K562 (cell line): ENCODE measurements around the gene LNPEP. TPM values are rescaled to one million over a fixed set of nuclear protein-coding genes. Genes with fewer than 3 reads are reported as not detected.
A peak's percentile ranks its signal among the peaks of the same experiment; 100 is the strongest.

ENCODE experiments used
- ATAC-seq: fragments of 200-7000 bp; cut with Tn5 transposase; 3 replicates; pipeline ENCODE4 v1.9.1; 2020; ENCODE audit warnings: moderate library complexity
- BruUV-seq: library from RNA; stranded (reverse); fragments of 400-500 nt; replicated peaks from 2 replicates; lab custom pipeline; 2021; lab: Mats Ljungman, UMichigan
- CTCF ChIA-PET: fragments of 300-600 bp; formaldehyde crosslinking; extraction: SDS; loops from one replicate; lab custom pipeline; 2021; ENCODE audit warnings: low intra/inter-chr PET ratio; lab: Yijun Ruan, JAX
- POLR2A ChIA-PET: fragments of 300-600, 350-650 bp; sonication (Branson Sonifier 250); formaldehyde crosslinking; extraction: SDS; loops from one replicate; lab custom pipeline; 2021; ENCODE audit warnings: antibody characterized with exemption, inconsistent platforms; lab: Yijun Ruan, JAX
- DNase-seq, 4 experiments: peaks; one replicate each; pipeline versions ENCODE4 v3.0.0 to v3.0.0-alpha.2; 2011 to 2018; ENCODE audit warnings: low spot score in 3 of 4, mixed read lengths in 3 of 4; ENCODE audit errors: extremely low read depth in 1 of 4
- FAIRE-seq: peaks from 2 replicates; lab custom pipeline; 2011; peaks lifted over from hg19 to GRCh38; lab: Jason Lieb, UNC
- H2AFZ ChIP-seq: 2 replicates; pipeline ENCODE4 v1.6.0; 2011; ENCODE audit warnings: low read depth, low read length, control low read depth, inconsistent platforms
- H3K27ac ChIP-seq: fragments of 200-600 bp; 3 replicates; pipeline ENCODE4 v1.8.0; 2011; ENCODE audit warnings: low read depth, mild to moderate bottlenecking, control low read depth, inconsistent platforms, low read length, moderate library complexity, mixed read lengths; ENCODE audit errors: extremely low read depth
- H3K27me3 ChIP-seq, 2 experiments: fragments of 300-600 bp in 1 of 2; 2 replicates in 1 of 2; 3 replicates in 1 of 2; pipeline versions ENCODE4 v1.6.0 to v1.8.0; 2011; ENCODE audit warnings: inconsistent platforms in 2 of 2, low read length in 2 of 2, mild to moderate bottlenecking in 1 of 2, mixed read lengths in 1 of 2, moderate library complexity in 1 of 2; ENCODE audit not compliant: control insufficient read depth in 2 of 2, insufficient read depth in 2 of 2
- H3K36me3 ChIP-seq: fragments of 300-600 bp; 3 replicates; pipeline ENCODE4 v1.8.0; 2011; ENCODE audit warnings: mild to moderate bottlenecking, low read length, inconsistent platforms; ENCODE audit not compliant: control insufficient read depth, insufficient read depth
- H3K4me1 ChIP-seq, 2 experiments: fragments of 200-600 bp in 1 of 2; replicated peaks in 1 of 2; 2 replicates in 1 of 2; 3 replicates in 1 of 2; pipeline versions ENCODE4 v1.5.1 to v1.8.0; 2011; ENCODE audit warnings: inconsistent platforms in 2 of 2, low read length in 2 of 2, mild to moderate bottlenecking in 1 of 2, mixed read lengths in 1 of 2, moderate library complexity in 1 of 2; ENCODE audit not compliant: control insufficient read depth in 2 of 2, insufficient read depth in 2 of 2
- H3K4me2 ChIP-seq: 2 replicates; pipeline ENCODE4 v1.6.1; 2011; ENCODE audit warnings: low read length, control low read depth, inconsistent platforms, mixed read lengths; ENCODE audit not compliant: insufficient read depth
- H3K4me3 ChIP-seq: fragments of 200-600 bp; sonication (generic), shearing (Covaris generic); 2 replicates; pipeline ENCODE4 v1.5.1; 2016; ENCODE audit warnings: control low read depth, inconsistent platforms
- H3K79me2 ChIP-seq: fragments of 200-600 bp; 3 replicates; pipeline ENCODE4 v1.8.0; 2011; ENCODE audit warnings: low read length, inconsistent platforms; ENCODE audit not compliant: control insufficient read depth, insufficient read depth
- H3K9ac ChIP-seq, 2 experiments: 2 replicates each; pipeline versions ENCODE4 v1.6.0 to v1.6.1; 2011; ENCODE audit warnings: low read depth in 2 of 2, low read length in 2 of 2, control low read depth in 1 of 2, inconsistent platforms in 1 of 2, mild to moderate bottlenecking in 1 of 2, mixed read lengths in 1 of 2; ENCODE audit not compliant: insufficient read depth in 1 of 2
- H3K9me1 ChIP-seq: one replicate; pipeline ENCODE4 v1.6.0; 2011; ENCODE audit warnings: inconsistent platforms, mild to moderate bottlenecking, low read length, moderate library complexity; ENCODE audit not compliant: control insufficient read depth, insufficient read depth
- H3K9me3 ChIP-seq: replicated peaks from 2 replicates; pipeline ENCODE4 v1.5.1; 2011; ENCODE audit warnings: low read depth, low read length, inconsistent platforms; ENCODE audit not compliant: control insufficient read depth, insufficient read depth
- H4K20me1 ChIP-seq: replicated peaks from 2 replicates; pipeline ENCODE4 v1.6.1; 2011; ENCODE audit warnings: low read length, inconsistent platforms, mixed read lengths; ENCODE audit not compliant: control insufficient read depth, insufficient read depth
- AFF4 ChIP-seq: sonication (generic); formaldehyde crosslinking; IDR thresholded peaks from 2 replicates; pipeline ENCODE4 v1.8.0; 2023; ENCODE audit warnings: mild to moderate bottlenecking, missing genetic modification reagents
- ARID2 ChIP-seq: fragments of 450-650 bp; IDR thresholded peaks from 2 replicates; pipeline ENCODE4 v1.6.1; 2017; ENCODE audit warnings: antibody characterized with exemption, mild to moderate bottlenecking
- MEIS2 ChIP-seq: fragments of 450-650 bp; IDR thresholded peaks from 2 replicates; pipeline ENCODE4 v1.6.1; 2014; ENCODE audit warnings: mild to moderate bottlenecking; ENCODE audit not compliant: partially characterized antibody
- PTBP1 ChIP-seq: fragments of 200-400 bp; formaldehyde crosslinking; IDR thresholded peaks from 2 replicates; pipeline ENCODE4 v1.6.1; 2017; ENCODE audit warnings: low read depth, low read length
- WGBS: fragments of 100-300 bp; shearing (Covaris generic); methylation state at CpG from one replicate; pipeline ENCODE4 v1.1.6; 2016; ENCODE audit warnings: low coverage, mixed read lengths; ENCODE audit not compliant: insufficient coverage; ENCODE audit errors: missing lambda C conversion rate; 5-methylcytosine and 5-hydroxymethylcytosine counted together
- in situ Hi-C: fragments of 300-500 bp; cut with MboI; formaldehyde crosslinking; loops from 4 replicates; pipeline ENCODE4 v1.15.0; 2018; ENCODE audit warnings: inconsistent platforms, mixed read lengths
- intact Hi-C: fragments of 100-400 bp; cut with micrococcal nuclease; formaldehyde crosslinking; loops from 2 replicates; pipeline ENCODE4 v1.14.2; 2022
- polyA plus RNA-seq, 8 experiments: library from polyadenylated mRNA; depleted of rRNA in 4 of 8; stranded (reverse) in 5 of 8; unstranded in 3 of 8; fragments of >200 nt; fragmentation: Nextera tagmentation in 2 of 8; fragmentation: Illumina TruSeq in 1 of 8; extraction: Ambion mirVana in 2 of 8; extraction: Trizol in 1 of 8; gene quantifications; 2 replicates each; pipeline versions ENCODE4 v1.2.1 to v1.2.3, GENCODE V29; 2011 to 2014; ENCODE audit warnings: inconsistent platforms in 1 of 8, missing spikeins in 1 of 8
- total RNA-seq, 7 experiments: library from RNA; depleted of rRNA in 6 of 7; stranded (reverse); fragments of >200 nt in 6 of 7; fragmentation: Illumina TruSeq in 2 of 7; extraction: Trizol in 2 of 7; gene quantifications; 2 replicates each; pipeline versions ENCODE4 v1.2.1 to v1.2.3, GENCODE V29; 2011 to 2021; ENCODE audit warnings: low replicate concordance in 1 of 7

LNPEP gene
- total and polyA plus RNA-seq, 9 of the 15 experiments (the other 6 are each of a cell fraction or from before 2014, with no cell fraction given): 2.6 to 27.9 (median 11.2) TPM

- no peak for ATAC-seq
- DNase-seq: no peak
- CTCF ChIA-PET: no interaction called here
- Histone ChIP-seq H3K4me2 (no peak overlapping the region), H3K36me3 (no peaks in the 10 kb centered on the region), H3K27me3 (no peaks in the 10 kb centered on the region), H3K4me3 (no peak overlapping the region), H3K9me1 (no peaks in the 10 kb centered on the region), H4K20me1 (no peaks in the 10 kb centered on the region), H2AFZ (no peak overlapping the region), H3K9me3 (no peaks in the 10 kb centered on the region), H3K4me1 (no peaks in the 10 kb centered on the region), H3K79me2 (no peaks in the 10 kb centered on the region), H3K9ac (no peak overlapping the region), H3K27ac (no peak overlapping the region)
- intact Hi-C loops: no loop called here
- POLR2A ChIA-PET: interaction anchor here (1.0 kb wide), 1 partner anchor 25 kb away, joined by 3 read pairs; no protein-coding TSS in a partner anchor
- no TSS peak for BruUV-seq
- 36% methylated on average over 4 of the region's 4 CpGs for WGBS
- in situ Hi-C loops: no loop called here
- TF ChIP-seq ARID2 (no peak), MEIS2 (peak; percentile 16), AFF4 (CRISPR knock-in tag) (no peak), PTBP1 (no peak)
- FAIRE-seq: no peak
These were observed 26.9 kb upstream of the LNPEP start for GRCh38 chr5:96909003-96909402.
